Brain pericyte (primary cell): ENCODE results near the gene AMD1.

ENCODE experiments used
- DNase-seq: peaks from one replicate; pipeline ENCODE4 v3.0.0-alpha.2; 2012; ENCODE audit warnings: low read depth, low spot score

Gene AMD1

DNA sequence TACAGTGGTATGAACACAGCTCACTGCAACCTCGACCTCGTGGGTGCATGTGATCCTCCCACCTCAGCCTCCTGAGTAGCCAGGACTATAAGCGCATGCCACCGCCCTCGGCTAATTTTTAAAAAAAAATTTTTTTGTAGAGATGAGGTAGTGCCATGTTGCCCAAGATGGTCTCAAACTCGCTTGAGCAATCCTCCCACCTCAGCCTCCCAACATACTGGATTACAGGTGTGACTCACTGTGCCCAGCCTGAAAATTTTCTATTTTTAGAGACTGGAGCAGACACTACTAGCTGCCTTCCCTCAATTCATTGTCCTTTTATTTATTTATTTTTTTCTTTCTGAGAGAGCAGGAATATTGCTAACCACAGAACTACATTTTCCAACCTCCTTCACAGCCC is 63.6 kb downstream of the AMD1 start:
- DNase-seq = no peak

DNA sequence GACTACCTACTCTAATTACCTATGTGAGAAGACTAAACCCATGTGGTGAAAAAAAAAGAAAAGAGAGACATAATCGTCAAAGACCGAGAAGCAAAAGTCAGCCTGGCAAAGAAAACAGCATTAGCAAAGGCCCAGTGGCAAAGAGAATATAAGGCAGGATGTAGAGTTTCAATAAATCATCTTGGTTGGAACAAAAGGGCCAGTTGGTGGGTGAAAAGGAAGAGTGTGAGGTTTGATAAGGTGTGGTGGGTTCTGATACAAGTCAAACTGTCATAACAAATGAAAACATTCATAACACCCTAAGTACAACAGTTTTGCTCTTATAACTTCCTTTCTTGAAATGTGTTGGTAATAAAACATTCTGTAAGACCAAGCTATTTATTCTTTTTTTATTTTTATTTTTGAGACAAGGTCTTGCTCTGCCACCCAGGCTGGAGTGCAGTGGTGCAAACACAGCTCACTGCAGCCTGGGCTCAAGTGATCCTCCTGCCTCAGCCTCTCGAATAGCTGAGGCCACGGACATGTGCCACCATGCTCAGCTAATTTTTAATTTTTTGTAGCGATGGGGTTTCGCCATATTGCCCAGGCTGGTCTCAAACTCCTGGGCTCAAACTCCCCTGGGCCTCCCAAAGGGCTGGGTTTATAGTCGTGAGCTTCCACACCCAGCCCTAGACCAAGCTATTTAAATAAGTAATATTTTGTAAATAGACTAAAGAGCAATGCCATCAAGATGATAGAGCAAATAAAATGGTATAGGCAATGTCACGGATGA is 65.0 kb downstream of the AMD1 start:
- DNase-seq = no peak

DNA sequence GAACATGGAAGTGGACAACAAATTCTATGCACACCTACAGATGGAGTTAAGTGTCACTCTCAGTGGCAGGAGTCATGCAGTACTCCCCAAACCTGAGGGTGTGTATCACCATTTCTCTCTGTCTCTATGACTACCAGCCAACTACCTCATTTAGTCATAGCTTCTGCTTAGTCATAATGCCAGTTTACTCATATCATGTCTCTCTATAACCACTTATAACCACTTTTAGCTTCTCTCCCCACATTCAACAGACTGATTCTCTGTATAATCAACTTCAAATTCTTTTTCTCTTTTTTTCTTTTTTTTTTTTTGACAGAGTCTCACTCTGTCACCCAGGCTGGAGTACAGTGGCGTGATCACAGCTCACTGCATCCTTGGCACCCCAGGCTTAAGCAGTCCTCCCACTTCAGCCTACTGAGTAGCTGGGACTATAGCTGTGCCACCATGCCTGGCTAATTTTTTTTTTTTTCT is 70.1 kb downstream of the AMD1 start:
- DNase-seq = no peak
